Adipocyte (in vitro differentiated cells): ENCODE data around the gene RTP1.
A peak's percentile ranks its signal among the peaks of the same experiment; 100 is the strongest.
"Not testable (repeated sequence)": the region's sequence is repeated elsewhere in the genome, so short reads cannot be mapped to it uniquely, and the experiment has no call there.

Experiments
- DNase-seq: peaks from one replicate; pipeline ENCODE4 v3.0.0-alpha.2; 2015; ENCODE audit warnings: low read depth
- H3K27me3 ChIP-seq: replicated peaks from 2 replicates; pipeline ENCODE4 v1.7.0; 2013; ENCODE audit warnings: mild to moderate bottlenecking, low read length, moderate library complexity; ENCODE audit not compliant: control insufficient read depth, insufficient read depth
- H3K36me3 ChIP-seq: 2 replicates; pipeline ENCODE4 v1.7.0; 2013; ENCODE audit warnings: low read length, mild to moderate bottlenecking, moderate library complexity; ENCODE audit not compliant: control insufficient read depth, insufficient read depth, severe bottlenecking
- H3K4me1 ChIP-seq: 2 replicates; pipeline ENCODE4 v1.7.0; 2013; ENCODE audit warnings: mild to moderate bottlenecking, low read length, moderate library complexity; ENCODE audit not compliant: control insufficient read depth, insufficient read depth
- H3K4me3 ChIP-seq: 2 replicates; pipeline ENCODE4 v1.7.0; 2013; ENCODE audit warnings: mild to moderate bottlenecking, low read length, moderate library complexity
- H3K9ac ChIP-seq: 2 replicates; pipeline ENCODE4 v1.7.0; 2013; ENCODE audit warnings: mild to moderate bottlenecking, low read length, moderate library complexity
- H3K9me3 ChIP-seq: 2 replicates; pipeline ENCODE4 v1.7.0; 2013; ENCODE audit warnings: mild to moderate bottlenecking, low read length, moderate library complexity; ENCODE audit not compliant: control insufficient read depth

Gene RTP1

GRCh38 chr3:187199463-187200050, 2.3 kb downstream of the RTP1 start:
- not testable (repeated sequence) for H3K36me3 ChIP-seq, H3K4me3 ChIP-seq, H3K9ac ChIP-seq, H3K9me3 ChIP-seq, H3K4me1 ChIP-seq, DNase-seq
- peaks cover 29% of the 10 kb centered on the region for H3K27me3 ChIP-seq

GRCh38 chr3:187205683-187206082, 8.4 kb downstream of the RTP1 start:
- Histone ChIP-seq H3K4me1 (peaks cover 23% of the 10 kb centered on the region), H3K36me3 (no peaks in the 10 kb centered on the region), H3K9ac (no peak overlapping the region), H3K9me3 (no peaks in the 10 kb centered on the region), H3K27me3 (peaks cover 20% of the 10 kb centered on the region), H3K4me3 (no peak overlapping the region)
- no peak for DNase-seq

GRCh38 chr3:187207062-187207461, 9.8 kb downstream of the RTP1 start:
- H3K4me3 ChIP-seq: no peak overlapping the region

GRCh38 chr3:187207624-187208023, 10.3 kb downstream of the RTP1 start:
- H3K9ac ChIP-seq: no peak overlapping the region
- H3K4me1 ChIP-seq: peaks cover 38% of the 10 kb centered on the region
- H3K27me3 ChIP-seq: peaks cover 13% of the 10 kb centered on the region
- H3K9me3 ChIP-seq: no peaks in the 10 kb centered on the region
- H3K4me3 ChIP-seq: no peak overlapping the region
- H3K36me3 ChIP-seq: no peaks in the 10 kb centered on the region
- DNase-seq: no peak

More at GRCh38 chr3:187207062-187207461, 9.8 kb downstream of the RTP1 start:
- Histone ChIP-seq H3K36me3 (no peaks in the 10 kb centered on the region), H3K4me1 (peaks cover 35% of the 10 kb centered on the region), H3K27me3 (peaks cover 19% of the 10 kb centered on the region), H3K9me3 (no peaks in the 10 kb centered on the region), H3K9ac (no peak overlapping the region)
- DNase-seq: no peak

- no peaks in the 10 kb centered on the region for H3K9me3 ChIP-seq
- no peak overlapping the region for H3K4me3 ChIP-seq
- H3K9ac ChIP-seq: no peak overlapping the region
- peaks cover 8% of the 10 kb centered on the region for H3K27me3 ChIP-seq
- DNase-seq: peak; percentile 37
- no peaks in the 10 kb centered on the region for H3K36me3 ChIP-seq
- H3K4me1 ChIP-seq: peaks cover 38% of the 10 kb centered on the region
Measured at GRCh38 chr3:187208159-187208558, 10.9 kb downstream of the RTP1 start.

GRCh38 chr3:187209491-187209890, 12.2 kb downstream of the RTP1 start:
- Histone ChIP-seq H3K36me3 (no peaks in the 10 kb centered on the region), H3K4me1 (peaks cover 38% of the 10 kb centered on the region), H3K9me3 (no peaks in the 10 kb centered on the region), H3K4me3 (no peak overlapping the region), H3K9ac (no peak overlapping the region), H3K27me3 (no peaks in the 10 kb centered on the region)
- DNase-seq: no peak

GRCh38 chr3:187210091-187210490, 12.8 kb downstream of the RTP1 start:
- Histone ChIP-seq H3K36me3 (no peaks in the 10 kb centered on the region), H3K27me3 (no peaks in the 10 kb centered on the region), H3K9me3 (no peaks in the 10 kb centered on the region), H3K9ac (no peak overlapping the region), H3K4me3 (peak overlapping the region; percentile 19), H3K4me1 (peaks cover 38% of the 10 kb centered on the region)
- no peak for DNase-seq

GRCh38 chr3:187210545-187211327, 13.4 kb downstream of the RTP1 start:
- Histone ChIP-seq H3K9ac (no peak overlapping the region), H3K36me3 (no peaks in the 10 kb centered on the region), H3K4me1 (peaks cover 38% of the 10 kb centered on the region), H3K4me3 (no peak overlapping the region), H3K9me3 (no peaks in the 10 kb centered on the region), H3K27me3 (no peaks in the 10 kb centered on the region)
- DNase-seq: peak; percentile 42

- Histone ChIP-seq H3K27me3 (no peaks in the 10 kb centered on the region), H3K9ac (no peak overlapping the region), H3K4me1 (peaks cover 38% of the 10 kb centered on the region), H3K9me3 (no peaks in the 10 kb centered on the region), H3K36me3 (no peaks in the 10 kb centered on the region), H3K4me3 (no peak overlapping the region)
- DNase-seq: peak; percentile 20
Measured at GRCh38 chr3:187211532-187212195, 14.4 kb downstream of the RTP1 start.

- H3K4me3 ChIP-seq: no peak overlapping the region
- H3K4me1 ChIP-seq: peaks cover 38% of the 10 kb centered on the region
- no peak overlapping the region for H3K9ac ChIP-seq
- no peaks in the 10 kb centered on the region for H3K36me3 ChIP-seq
- DNase-seq: no peak
- no peaks in the 10 kb centered on the region for H3K27me3 ChIP-seq
- no peaks in the 10 kb centered on the region for H3K9me3 ChIP-seq
Measured at GRCh38 chr3:187212196-187212545, 14.9 kb downstream of the RTP1 start.

- H3K9me3 ChIP-seq: no peaks in the 10 kb centered on the region
- DNase-seq: no peak
Measured at GRCh38 chr3:187212705-187213104, 15.4 kb downstream of the RTP1 start.

More at GRCh38 chr3:187212705-187213104, 15.4 kb downstream of the RTP1 start:
- Histone ChIP-seq H3K4me3 (no peak overlapping the region), H3K9ac (no peak overlapping the region), H3K4me1 (peaks cover 37% of the 10 kb centered on the region), H3K36me3 (no peaks in the 10 kb centered on the region), H3K27me3 (no peaks in the 10 kb centered on the region)
